GM23338 (cell line): ENCODE data around the gene ZNF496. TPM values are rescaled to one million over a fixed set of nuclear protein-coding genes. Genes with fewer than 3 reads are reported as not detected.
A peak's percentile ranks its signal among the peaks of the same experiment; 100 is the strongest.

ENCODE experiments used
- ATAC-seq: fragments of 200-7000 bp; cut with Tn5 transposase; 3 replicates; pipeline ENCODE4 v1.9.1; 2020
- DNase-seq: peaks from one replicate; pipeline ENCODE4 v3.0.0-alpha.2; 2015; ENCODE audit warnings: low spot score
- H2AFZ ChIP-seq: fragments of 200-600 bp; sonication (generic); 2 replicates; pipeline ENCODE4 v1.8.0; 2016; ENCODE audit warnings: antibody characterized with exemption, mild to moderate bottlenecking, moderate library complexity
- H3F3A ChIP-seq: fragments of 200-600 bp; sonication (generic); replicated peaks from 2 replicates; pipeline ENCODE4 v1.8.0; 2017; ENCODE audit warnings: antibody characterized with exemption, mixed run types, low read depth
- H3K27ac ChIP-seq: fragments of 200-600 bp; sonication (generic); 2 replicates; pipeline ENCODE4 v1.6.1; 2016; ENCODE audit warnings: low read depth
- H3K27me3 ChIP-seq: fragments of 200-600 bp; sonication (generic); 2 replicates; pipeline ENCODE4 v1.8.0; 2016; ENCODE audit warnings: mild to moderate bottlenecking, mixed run types, moderate library complexity; ENCODE audit not compliant: insufficient read depth
- H3K36me3 ChIP-seq: fragments of 200-600 bp; sonication (generic); 2 replicates; pipeline ENCODE4 v1.8.0; 2016; ENCODE audit warnings: mild to moderate bottlenecking; ENCODE audit not compliant: insufficient read depth
- H3K4me1 ChIP-seq: fragments of 200-600 bp; sonication (generic); 2 replicates; pipeline ENCODE4 v1.8.0; 2016; ENCODE audit warnings: mild to moderate bottlenecking, moderate library complexity; ENCODE audit not compliant: insufficient read depth
- H3K4me2 ChIP-seq: fragments of 200-600 bp; sonication (generic); 2 replicates; pipeline ENCODE4 v1.7.1; 2017; ENCODE audit warnings: mixed run types
- H3K4me3 ChIP-seq: fragments of 200-600 bp; sonication (generic); 2 replicates; pipeline ENCODE4 v1.6.1; 2016; ENCODE audit warnings: mixed run types
- H3K79me2 ChIP-seq: fragments of 200-600 bp; sonication (generic); replicated peaks from 2 replicates; pipeline ENCODE4 v1.8.0; 2017; ENCODE audit warnings: mild to moderate bottlenecking; ENCODE audit not compliant: insufficient read depth
- H3K9me2 ChIP-seq: fragments of 200-600 bp; sonication (generic); 2 replicates; pipeline ENCODE4 v1.8.0; 2017; ENCODE audit not compliant: insufficient read depth
- H4K20me1 ChIP-seq: fragments of 200-600 bp; sonication (generic); replicated peaks from 2 replicates; pipeline ENCODE4 v1.8.0; 2017; ENCODE audit warnings: mild to moderate bottlenecking; ENCODE audit not compliant: insufficient read depth
- H3K27ac Mint-ChIP-seq: 2 replicates; pipeline ENCODE4 v1.8.0; 2020; ENCODE audit warnings: inconsistent platforms, mild to moderate bottlenecking, moderate library complexity, mixed read lengths
- H3K27me3 Mint-ChIP-seq: 3 replicates; pipeline ENCODE4 v1.8.0; 2022; ENCODE audit warnings: low read depth, mild to moderate bottlenecking, moderate library complexity, mixed read lengths, inconsistent platforms; ENCODE audit not compliant: insufficient read depth, poor library complexity
- H3K36me3 Mint-ChIP-seq: 3 replicates; pipeline ENCODE4 v1.8.0; 2021; ENCODE audit warnings: low read depth, mild to moderate bottlenecking, inconsistent platforms, moderate library complexity, mixed read lengths
- H3K4me1 Mint-ChIP-seq: 3 replicates; pipeline ENCODE4 v1.8.0; 2020; ENCODE audit warnings: mild to moderate bottlenecking, inconsistent platforms, mixed read lengths
- H3K4me3 Mint-ChIP-seq: 3 replicates; pipeline ENCODE4 v1.8.0; 2021; ENCODE audit warnings: moderate library complexity, mild to moderate bottlenecking, inconsistent platforms, mixed read lengths
- H3K9me3 Mint-ChIP-seq: 3 replicates; pipeline ENCODE4 v1.8.0; 2020; ENCODE audit warnings: moderate library complexity, mild to moderate bottlenecking, inconsistent platforms, mixed read lengths
- CREB1 ChIP-seq: fragments of 250-450 bp; sonication (Bioruptor Pico); IDR thresholded peaks from 2 replicates; pipeline ENCODE4 v1.5.0; 2020; ENCODE audit warnings: low read depth, mild to moderate bottlenecking, moderate library complexity
- ETS1 ChIP-seq: IDR thresholded peaks from 2 replicates; pipeline ENCODE4 v1.6.1; 2016; ENCODE audit warnings: antibody characterized with exemption
- EZH2 ChIP-seq: fragments of 200-600 bp; sonication (generic); IDR thresholded peaks from one replicate; pipeline ENCODE4 v1.8.0; 2017; ENCODE audit warnings: antibody characterized with exemption, mild to moderate bottlenecking, low read depth; ENCODE audit not compliant: unreplicated experiment
- EZH2phosphoT487 ChIP-seq: fragments of 200-600 bp; sonication (generic); IDR thresholded peaks from one replicate; pipeline ENCODE4 v1.8.1; 2018; ENCODE audit warnings: antibody characterized with exemption; ENCODE audit not compliant: unreplicated experiment
- JUNB ChIP-seq: IDR thresholded peaks from one replicate; pipeline ENCODE4 v1.6.1; 2016; ENCODE audit warnings: antibody characterized with exemption; ENCODE audit not compliant: unreplicated experiment
- NANOG ChIP-seq: IDR thresholded peaks from 2 replicates; pipeline ENCODE4 v1.6.1; 2016; ENCODE audit warnings: antibody characterized with exemption, borderline replicate concordance
- POLR2AphosphoS5 ChIP-seq: IDR thresholded peaks from 2 replicates; pipeline ENCODE4 v1.6.1; 2016; ENCODE audit warnings: antibody characterized with exemption, low read depth
- REST ChIP-seq: IDR thresholded peaks from one replicate; pipeline ENCODE4 v1.6.1; 2018; ENCODE audit warnings: antibody characterized with exemption; ENCODE audit not compliant: unreplicated experiment
- ZNF114 ChIP-seq: fragments of 250-450 bp; sonication (Bioruptor Pico); IDR thresholded peaks from 2 replicates; pipeline ENCODE4 v1.5.0; 2020; ENCODE audit warnings: mild to moderate bottlenecking, moderate library complexity
- ZNF331 ChIP-seq: fragments of 250-450 bp; sonication (Bioruptor Pico); IDR thresholded peaks from 2 replicates; pipeline ENCODE4 v1.5.0; 2020; ENCODE audit warnings: low read depth, mild to moderate bottlenecking, moderate library complexity
- polyA plus RNA-seq: library from polyadenylated mRNA; unstranded; fragments of >200 nt; fragmentation: Nextera tagmentation; extraction: Ambion mirVana; gene quantifications from 2 replicates; pipeline ENCODE4 v1.2.1, GENCODE V29; 2016
- total RNA-seq: library from RNA; depleted of rRNA; stranded (reverse); fragments of >200 nt; shearing (Covaris generic); gene quantifications from 2 replicates; pipeline ENCODE4 v1.2.3, GENCODE V29; 2014
- TF ChIP-seq, protein P1 (sequence below), 2 experiments: fragments of 200-600 bp in 1 of 2; sonication (generic) in 1 of 2; conservative IDR thresholded peaks; 2 replicates each; pipeline versions ENCODE4 v1.5.1 to v1.6.1; 2016 to 2017; ENCODE audit warnings: antibody characterized with exemption in 2 of 2, low read depth in 2 of 2, mild to moderate bottlenecking in 2 of 2, moderate library complexity in 1 of 2

ZNF496 gene
- total and polyA plus RNA-seq, 2 experiments from 2014 or later, result 22.0 to 127 TPM

GRCh38 chr1:247360116-247360898 is 28.6 kb upstream of the ZNF496 start:
- no peaks in the 10 kb centered on the region for H3K9me2 ChIP-seq
- H3K36me3 ChIP-seq, result peaks cover 14% of the 10 kb centered on the region
- no peak for ATAC-seq
- peaks cover 9% of the 10 kb centered on the region for H3K27me3 Mint-ChIP-seq
- H3K79me2 ChIP-seq, result no peaks in the 10 kb centered on the region
- peak overlapping the region; percentile 31; the same call in 1 of the 2 replicates for H3K4me2 ChIP-seq
- no peak overlapping the region for H3K4me3 ChIP-seq
- H3K4me1 Mint-ChIP-seq, result peaks cover 28% of the 10 kb centered on the region
- peaks cover 13% of the 10 kb centered on the region for H3K36me3 Mint-ChIP-seq
- no peak overlapping the region for H3K4me3 Mint-ChIP-seq
- no peaks in the 10 kb centered on the region for H4K20me1 ChIP-seq
- H3K4me1 ChIP-seq, result peaks cover 18% of the 10 kb centered on the region
- no peak overlapping the region for H3K27ac ChIP-seq
- no peak for TF ChIP-seq NANOG
- peaks cover 23% of the 10 kb centered on the region for H3K9me3 Mint-ChIP-seq
- H3K27me3 ChIP-seq, result no peaks in the 10 kb centered on the region
- no peak for DNase-seq
- peak overlapping the region; percentile 92; the same call in 1 of the 2 replicates for H2AFZ ChIP-seq
- no peak overlapping the region for H3K27ac Mint-ChIP-seq
- no peaks in the 10 kb centered on the region for H3F3A ChIP-seq

- Mint-ChIP-seq H3K9me3 (peaks cover 16% of the 10 kb centered on the region), H3K4me1 (peaks cover 30% of the 10 kb centered on the region), H3K36me3 (peaks cover 7% of the 10 kb centered on the region; the same call in 2 of the 3 replicates), H3K4me3 (no peak overlapping the region), H3K27ac (no peak overlapping the region), H3K27me3 (peaks cover 6% of the 10 kb centered on the region)
- no peak for TF ChIP-seq JUNB
- H4K20me1 ChIP-seq, result no peaks in the 10 kb centered on the region
- H3K4me3 ChIP-seq, result no peak overlapping the region
- H3K4me1 ChIP-seq, result peaks cover 18% of the 10 kb centered on the region
- no peaks in the 10 kb centered on the region for H3K79me2 ChIP-seq
- no peak overlapping the region for H3K4me2 ChIP-seq
- H2AFZ ChIP-seq, result no peak overlapping the region
- ATAC-seq (no peak), DNase-seq (no peak)
- no peaks in the 10 kb centered on the region for H3K27me3 ChIP-seq
- H3F3A ChIP-seq, result no peaks in the 10 kb centered on the region
- peaks cover 10% of the 10 kb centered on the region for H3K36me3 ChIP-seq
- H3K9me2 ChIP-seq, result no peaks in the 10 kb centered on the region
- no peak overlapping the region for H3K27ac ChIP-seq
These were observed 27.9 kb upstream of the ZNF496 start for GRCh38 chr1:247359559-247359958.

- ATAC-seq, result no peak
- H3K27ac Mint-ChIP-seq, result no peak overlapping the region
- no peak overlapping the region for H3K27ac ChIP-seq
- peaks cover 11% of the 10 kb centered on the region for H3K9me3 Mint-ChIP-seq
- peaks cover 6% of the 10 kb centered on the region for H3K27me3 Mint-ChIP-seq
- H3K36me3 ChIP-seq, result 0 out of 2 replicates have a peak, but pooled peaks cover 6% of the 10 kb centered on the region
- no peaks in the 10 kb centered on the region for H3K27me3 ChIP-seq
- no peak overlapping the region for H3K4me3 Mint-ChIP-seq
- H3K4me3 ChIP-seq, result no peak overlapping the region
- H3K36me3 Mint-ChIP-seq, result peaks cover 7% of the 10 kb centered on the region; the same call in 2 of the 3 replicates
- no peak for DNase-seq
- no peaks in the 10 kb centered on the region for H3F3A ChIP-seq
- no peak overlapping the region for H3K4me2 ChIP-seq
- H2AFZ ChIP-seq, result no peak overlapping the region
- peaks cover 18% of the 10 kb centered on the region for H3K4me1 ChIP-seq
- H4K20me1 ChIP-seq, result no peaks in the 10 kb centered on the region
- peaks cover 30% of the 10 kb centered on the region for H3K4me1 Mint-ChIP-seq
- H3K79me2 ChIP-seq, result no peaks in the 10 kb centered on the region
- no peaks in the 10 kb centered on the region for H3K9me2 ChIP-seq
- TF ChIP-seq CREB1 (CRISPR knock-in tag), result no peak
- TF ChIP-seq JUNB, result no peak
- TF ChIP-seq NANOG, result no peak
- TF ChIP-seq ZNF114 (CRISPR knock-in tag), result no peak
- TF ChIP-seq EZH2phosphoT487, result no peak
- TF ChIP-seq, protein P1, sequence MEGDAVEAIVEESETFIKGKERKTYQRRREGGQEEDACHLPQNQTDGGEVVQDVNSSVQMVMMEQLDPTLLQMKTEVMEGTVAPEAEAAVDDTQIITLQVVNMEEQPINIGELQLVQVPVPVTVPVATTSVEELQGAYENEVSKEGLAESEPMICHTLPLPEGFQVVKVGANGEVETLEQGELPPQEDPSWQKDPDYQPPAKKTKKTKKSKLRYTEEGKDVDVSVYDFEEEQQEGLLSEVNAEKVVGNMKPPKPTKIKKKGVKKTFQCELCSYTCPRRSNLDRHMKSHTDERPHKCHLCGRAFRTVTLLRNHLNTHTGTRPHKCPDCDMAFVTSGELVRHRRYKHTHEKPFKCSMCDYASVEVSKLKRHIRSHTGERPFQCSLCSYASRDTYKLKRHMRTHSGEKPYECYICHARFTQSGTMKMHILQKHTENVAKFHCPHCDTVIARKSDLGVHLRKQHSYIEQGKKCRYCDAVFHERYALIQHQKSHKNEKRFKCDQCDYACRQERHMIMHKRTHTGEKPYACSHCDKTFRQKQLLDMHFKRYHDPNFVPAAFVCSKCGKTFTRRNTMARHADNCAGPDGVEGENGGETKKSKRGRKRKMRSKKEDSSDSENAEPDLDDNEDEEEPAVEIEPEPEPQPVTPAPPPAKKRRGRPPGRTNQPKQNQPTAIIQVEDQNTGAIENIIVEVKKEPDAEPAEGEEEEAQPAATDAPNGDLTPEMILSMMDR (conservative IDR thresholded peaks at IDR 0.05; ENCODE audit: low read depth in 2 of 2), result no peak
- no peak for TF ChIP-seq ZNF331 (CRISPR knock-in tag)
- TF ChIP-seq REST, result no peak
- no peak for TF ChIP-seq ETS1
- TF ChIP-seq POLR2AphosphoS5, result no peak
- no peak for TF ChIP-seq EZH2
These were observed 27.3 kb upstream of the ZNF496 start for GRCh38 chr1:247358920-247359319.
